HCT116 (cell line): ENCODE data around the gene MED10. TPM values are rescaled to one million over a fixed set of nuclear protein-coding genes. Genes with fewer than 3 reads are reported as not detected.

ENCODE experiments used
- ATAC-seq: fragments of 200-7000 bp; cut with Tn5 transposase; 2 replicates; pipeline ENCODE4 v1.9.1; 2020; ENCODE audit warnings: mild to moderate bottlenecking, moderate library complexity
- BruUV-seq: library from RNA; stranded (reverse); fragments of 400-500 nt; replicated peaks from 2 replicates; lab custom pipeline; 2021; lab: Mats Ljungman, UMichigan
- CTCF ChIA-PET: fragments of 300-600 bp; sonication (Branson Sonifier 250); formaldehyde crosslinking; loops from one replicate; lab custom pipeline; 2021; ENCODE audit warnings: antibody characterized with exemption; lab: Charles Lee
- POLR2A ChIA-PET: fragments of 300-600, 350-600 bp; sonication (Branson Sonifier 250); formaldehyde crosslinking; loops from one replicate; lab custom pipeline; 2021; ENCODE audit warnings: antibody characterized with exemption; lab: Charles Lee
- RAD21 ChIA-PET, 2 experiments: fragments of 300-600 bp; sonication (Branson Sonifier 250); formaldehyde crosslinking; loops; one replicate each; lab custom pipeline; 2023; ENCODE audit warnings: low total read pairs in 2 of 2; ENCODE audit not compliant: uncharacterized antibody in 2 of 2, unreplicated experiment in 2 of 2, low non-redundant PET in 1 of 2; lab: Charles Lee
- DNase-seq: peaks from one replicate; pipeline ENCODE4 v3.0.0-alpha.2; 2010; ENCODE audit warnings: low read depth, low spot score
- H2AFZ ChIP-seq: fragments of 200-600 bp; shearing (Covaris generic), sonication (generic); 2 replicates; pipeline ENCODE4 v1.6.1; 2017; ENCODE audit warnings: low read depth, mixed run types, mixed read lengths, antibody characterized with exemption, low read length; ENCODE audit not compliant: poor library complexity, severe bottlenecking
- H3K27ac ChIP-seq: 2 replicates; pipeline ENCODE4 v1.5.1; 2012; ENCODE audit warnings: low read depth, low read length
- H3K27me3 ChIP-seq: fragments of 200-600 bp; sonication (generic); 2 replicates; pipeline ENCODE4 v1.6.1; 2016; ENCODE audit warnings: mixed run types, low read length, mixed read lengths; ENCODE audit not compliant: insufficient read depth
- H3K36me3 ChIP-seq, 2 experiments: fragments of 200-500 bp in 1 of 2; fragments of 200-600 bp in 1 of 2; sonication (Bioruptor generic) in 1 of 2; sonication (generic) in 1 of 2; 2 replicates each; pipeline versions ENCODE4 v1.5.1 to v1.6.1; 2014 to 2016; ENCODE audit warnings: low read length in 2 of 2, inconsistent platforms in 1 of 2, mixed read lengths in 1 of 2, mixed run types in 1 of 2; ENCODE audit not compliant: insufficient read depth in 2 of 2, control insufficient read depth in 1 of 2
- H3K4me1 ChIP-seq, 2 experiments: fragments of 200-600 bp in 1 of 2; sonication (generic) in 1 of 2; 2 replicates each; pipeline versions ENCODE4 v1.5.1 to v1.6.1; 2012 to 2017; ENCODE audit warnings: low read length in 2 of 2, inconsistent platforms in 1 of 2, mild to moderate bottlenecking in 1 of 2, mixed read lengths in 1 of 2, mixed run types in 1 of 2, moderate library complexity in 1 of 2; ENCODE audit not compliant: insufficient read depth in 2 of 2, control insufficient read depth in 1 of 2
- H3K4me2 ChIP-seq: fragments of 200-600 bp; sonication (generic); 2 replicates; pipeline ENCODE4 v1.6.1; 2017; ENCODE audit warnings: mixed run types, low read length, mixed read lengths
- H3K4me3 ChIP-seq, 2 experiments: fragments of 200-600 bp in 1 of 2; sonication (generic) in 1 of 2; replicated peaks in 1 of 2; 2 replicates each; pipeline ENCODE4 v1.5.1; 2011 to 2016; ENCODE audit warnings: low read length in 2 of 2, control low read depth in 1 of 2, low read depth in 1 of 2, mild to moderate bottlenecking in 1 of 2, mixed read lengths in 1 of 2, mixed run types in 1 of 2
- H3K79me2 ChIP-seq: fragments of 200-600 bp; sonication (generic); 2 replicates; pipeline ENCODE4 v1.6.1; 2017; ENCODE audit warnings: mild to moderate bottlenecking, mixed run types, low read length, moderate library complexity, mixed read lengths; ENCODE audit not compliant: insufficient read depth
- H3K9ac ChIP-seq: fragments of 200-600 bp; sonication (generic); 2 replicates; pipeline ENCODE4 v1.6.1; 2016; ENCODE audit warnings: low read length, mixed read lengths
- H3K9me2 ChIP-seq: fragments of 200-600 bp; sonication (generic), shearing (Covaris generic); 2 replicates; pipeline ENCODE4 v1.6.1; 2017; ENCODE audit warnings: mixed run types, mild to moderate bottlenecking, moderate library complexity; ENCODE audit not compliant: insufficient read depth
- H3K9me3 ChIP-seq, 2 experiments: fragments of 200-500 bp in 1 of 2; fragments of 200-600 bp in 1 of 2; sonication (Bioruptor generic) in 1 of 2; sonication (generic) in 1 of 2; 2 replicates each; pipeline ENCODE4 v1.6.1; 2014 to 2017; ENCODE audit warnings: low read length in 2 of 2, mixed read lengths in 2 of 2, inconsistent platforms in 1 of 2, low read depth in 1 of 2, mild to moderate bottlenecking in 1 of 2, mixed run types in 1 of 2, moderate library complexity in 1 of 2; ENCODE audit not compliant: control insufficient read depth in 1 of 2, insufficient read depth in 1 of 2
- H4K20me1 ChIP-seq: fragments of 200-600 bp; sonication (generic), shearing (Covaris generic); 2 replicates; pipeline ENCODE4 v1.6.1; 2017; ENCODE audit warnings: mixed run types, mild to moderate bottlenecking, moderate library complexity; ENCODE audit not compliant: insufficient read depth
- CEBPB ChIP-seq: IDR thresholded peaks from 2 replicates; pipeline ENCODE4 v1.6.1; 2012; ENCODE audit warnings: low read depth
- JUND ChIP-seq: IDR thresholded peaks from 2 replicates; pipeline ENCODE4 v1.6.1; 2012
- POLR2A ChIP-seq: IDR thresholded peaks from 2 replicates; pipeline ENCODE4 v1.7.0; 2011; ENCODE audit warnings: borderline replicate concordance; ENCODE audit not compliant: insufficient read depth, insufficient read length; ENCODE audit errors: extremely low read depth
- POLR2AphosphoS5 ChIP-seq: IDR thresholded peaks from 2 replicates; pipeline ENCODE4 v1.6.1; 2011; ENCODE audit warnings: mild to moderate bottlenecking, low read depth, low read length, moderate library complexity
- RAD21 ChIP-seq: IDR thresholded peaks from 2 replicates; pipeline ENCODE4 v1.6.1; 2012; ENCODE audit warnings: low read depth, mild to moderate bottlenecking
- SIN3A ChIP-seq: IDR thresholded peaks from 2 replicates; pipeline ENCODE4 v1.6.1; 2012; ENCODE audit warnings: low read depth
- SP1 ChIP-seq: IDR thresholded peaks from 2 replicates; pipeline ENCODE4 v1.6.1; 2012; ENCODE audit warnings: low read depth
- TCF7L2 ChIP-seq: IDR thresholded peaks from 2 replicates; pipeline ENCODE4 v1.7.0; 2011; ENCODE audit warnings: borderline replicate concordance, inconsistent platforms; ENCODE audit not compliant: insufficient read depth, insufficient read length; ENCODE audit errors: extremely low read depth
- ZFX ChIP-seq: fragments of 450-650 bp; IDR thresholded peaks from 2 replicates; pipeline ENCODE4 v1.6.1; 2017
- ZNF274 ChIP-seq: fragments of 200-500 bp; sonication (Bioruptor generic); IDR thresholded peaks from 2 replicates; pipeline ENCODE4 v1.6.1; 2014; ENCODE audit warnings: mild to moderate bottlenecking, low read depth, low read length, inconsistent platforms
- intact Hi-C: fragments of 100-400 bp; cut with micrococcal nuclease; formaldehyde crosslinking; loops from 2 replicates; pipeline ENCODE4 v1.10.0; 2022
- total RNA-seq: library from RNA; stranded (reverse); gene quantifications from one replicate; pipeline ENCODE4 v1.2.1, GENCODE V29; 2021; ENCODE audit not compliant: unreplicated experiment
- TF ChIP-seq, protein P1 (sequence below): IDR thresholded peaks from 2 replicates; pipeline ENCODE4 v1.6.1; 2012
- TF ChIP-seq, protein P2 (sequence below), 3 experiments: fragments of 200-600 bp in 1 of 3; sonication (generic) in 1 of 3; IDR thresholded peaks in 2 of 3; conservative IDR thresholded peaks in 1 of 3; 2 replicates each; pipeline ENCODE4 v1.5.1; 2012 to 2017; ENCODE audit warnings: low read depth in 2 of 3, low read length in 2 of 3, antibody characterized with exemption in 1 of 3, borderline replicate concordance in 1 of 3, control low read depth in 1 of 3, mild to moderate bottlenecking in 1 of 3, mixed read lengths in 1 of 3, mixed run types in 1 of 3, moderate library complexity in 1 of 3; ENCODE audit not compliant: insufficient read depth in 1 of 3
- TF ChIP-seq, protein P3 (sequence below): IDR thresholded peaks from 2 replicates; pipeline ENCODE4 v1.6.1; 2011; ENCODE audit warnings: mild to moderate bottlenecking, low read length, moderate library complexity; ENCODE audit not compliant: insufficient replicate concordance; ENCODE audit errors: extremely low read depth

Gene MED10
- total RNA-seq, 1 experiment from 2014 or later = 35.0 TPM

DNA sequence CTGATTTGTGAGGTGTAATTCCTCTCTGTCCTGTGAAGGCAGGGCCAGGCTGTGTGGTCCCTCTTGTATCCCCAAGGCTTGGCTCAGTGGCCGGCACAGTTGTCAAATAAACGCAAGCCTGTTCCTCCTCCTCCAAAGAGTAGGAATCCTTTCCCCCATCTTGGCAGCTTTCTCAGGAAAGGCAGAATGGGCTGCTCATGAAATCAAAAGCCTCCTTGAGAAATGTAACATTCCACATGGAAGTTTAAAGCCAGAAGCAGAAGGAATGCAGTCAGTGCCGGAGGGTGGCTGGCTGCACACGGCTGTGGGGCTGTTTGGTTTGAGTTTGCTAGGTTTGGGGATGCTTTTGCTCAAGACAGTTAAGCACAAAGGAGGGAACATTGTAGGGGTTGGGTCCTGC lies 34.5 kb upstream of the MED10 start (continued):
- TF ChIP-seq, protein P1, sequence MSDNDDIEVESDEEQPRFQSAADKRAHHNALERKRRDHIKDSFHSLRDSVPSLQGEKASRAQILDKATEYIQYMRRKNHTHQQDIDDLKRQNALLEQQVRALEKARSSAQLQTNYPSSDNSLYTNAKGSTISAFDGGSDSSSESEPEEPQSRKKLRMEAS = no peak
- no peak for TF ChIP-seq POLR2A
- no peak for TF ChIP-seq POLR2AphosphoS5
- TF ChIP-seq, all 23 proteins: peak for 0

DNA sequence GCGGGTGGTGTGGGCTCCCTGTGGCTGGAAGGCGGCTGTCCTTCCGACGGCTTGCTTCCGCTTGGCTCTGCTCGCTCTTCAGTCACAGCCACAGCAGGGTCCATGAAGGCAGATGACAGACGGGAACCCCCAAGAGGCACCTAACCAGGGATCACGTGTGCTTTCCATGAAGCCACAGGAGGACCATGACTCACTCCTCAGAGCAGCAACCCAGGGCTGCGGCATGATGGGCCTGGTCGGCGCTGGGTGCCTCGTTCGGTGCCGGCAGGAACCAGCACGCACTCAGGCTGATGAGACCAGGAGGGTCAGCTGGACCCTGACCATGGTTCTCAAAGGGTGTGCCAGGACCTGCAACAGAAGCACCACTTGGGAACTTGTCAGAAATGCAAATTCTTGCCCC lies 32.8 kb upstream of the MED10 start:
- intact Hi-C loops = no loop called here
- ATAC-seq = no peak

DNA sequence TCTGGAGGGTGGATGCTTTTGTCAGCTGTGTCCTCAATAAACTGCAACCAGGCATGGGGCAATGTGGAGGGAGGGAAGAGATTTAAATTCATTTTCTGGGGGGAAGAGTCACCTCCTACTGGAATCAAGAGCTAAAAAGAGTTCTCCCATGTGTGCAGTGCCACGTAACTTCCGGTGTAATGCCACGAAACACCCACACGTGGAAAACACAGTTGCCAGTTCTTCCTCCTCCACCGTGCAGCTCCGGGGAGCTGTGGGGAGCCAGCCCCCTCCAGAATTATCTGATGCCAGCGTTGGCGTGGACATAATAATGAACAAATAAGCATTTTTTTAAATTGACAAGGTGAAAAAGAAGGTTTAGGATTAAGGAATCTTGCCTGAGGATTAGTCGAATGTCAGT lies 32.1 kb upstream of the MED10 start:
- intact Hi-C loops = no loop called here
- Histone ChIP-seq H3K79me2 (no peaks in the 10 kb centered on the region), H3K9ac (no peak overlapping the region), H3K36me3 (no peaks in the 10 kb centered on the region), H2AFZ (no peak overlapping the region), H3K4me3 (no peak overlapping the region), H4K20me1 (no peaks in the 10 kb centered on the region), H3K4me1 (no peaks in the 10 kb centered on the region), H3K27ac (no peak overlapping the region), H3K27me3 (peaks cover 40% of the 10 kb centered on the region), H3K9me2 (no peaks in the 10 kb centered on the region), H3K9me3 (no peaks in the 10 kb centered on the region), H3K4me2 (no peak overlapping the region)
- DNase-seq (no peak), ATAC-seq (no peak)
- RAD21 ChIA-PET = no interaction called here
- no TSS peak for BruUV-seq
- POLR2A ChIA-PET = no interaction called here
- CTCF ChIA-PET = no interaction called here
- TF ChIP-seq JUND (no peak), ZNF274 (no peak), CEBPB (no peak), SIN3A (no peak), ZFX (no peak)
- TF ChIP-seq, protein P2, sequence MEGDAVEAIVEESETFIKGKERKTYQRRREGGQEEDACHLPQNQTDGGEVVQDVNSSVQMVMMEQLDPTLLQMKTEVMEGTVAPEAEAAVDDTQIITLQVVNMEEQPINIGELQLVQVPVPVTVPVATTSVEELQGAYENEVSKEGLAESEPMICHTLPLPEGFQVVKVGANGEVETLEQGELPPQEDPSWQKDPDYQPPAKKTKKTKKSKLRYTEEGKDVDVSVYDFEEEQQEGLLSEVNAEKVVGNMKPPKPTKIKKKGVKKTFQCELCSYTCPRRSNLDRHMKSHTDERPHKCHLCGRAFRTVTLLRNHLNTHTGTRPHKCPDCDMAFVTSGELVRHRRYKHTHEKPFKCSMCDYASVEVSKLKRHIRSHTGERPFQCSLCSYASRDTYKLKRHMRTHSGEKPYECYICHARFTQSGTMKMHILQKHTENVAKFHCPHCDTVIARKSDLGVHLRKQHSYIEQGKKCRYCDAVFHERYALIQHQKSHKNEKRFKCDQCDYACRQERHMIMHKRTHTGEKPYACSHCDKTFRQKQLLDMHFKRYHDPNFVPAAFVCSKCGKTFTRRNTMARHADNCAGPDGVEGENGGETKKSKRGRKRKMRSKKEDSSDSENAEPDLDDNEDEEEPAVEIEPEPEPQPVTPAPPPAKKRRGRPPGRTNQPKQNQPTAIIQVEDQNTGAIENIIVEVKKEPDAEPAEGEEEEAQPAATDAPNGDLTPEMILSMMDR (IDR thresholded peaks at IDR 0.05 in 2 of 3, conservative IDR thresholded peaks at IDR 0.05 in 1 of 3; ENCODE audit: borderline replicate concordance in 1 of 3, insufficient read depth in 1 of 3, low read depth in 2 of 3, low read length in 2 of 3) = no peak
- TF ChIP-seq, protein P3, sequence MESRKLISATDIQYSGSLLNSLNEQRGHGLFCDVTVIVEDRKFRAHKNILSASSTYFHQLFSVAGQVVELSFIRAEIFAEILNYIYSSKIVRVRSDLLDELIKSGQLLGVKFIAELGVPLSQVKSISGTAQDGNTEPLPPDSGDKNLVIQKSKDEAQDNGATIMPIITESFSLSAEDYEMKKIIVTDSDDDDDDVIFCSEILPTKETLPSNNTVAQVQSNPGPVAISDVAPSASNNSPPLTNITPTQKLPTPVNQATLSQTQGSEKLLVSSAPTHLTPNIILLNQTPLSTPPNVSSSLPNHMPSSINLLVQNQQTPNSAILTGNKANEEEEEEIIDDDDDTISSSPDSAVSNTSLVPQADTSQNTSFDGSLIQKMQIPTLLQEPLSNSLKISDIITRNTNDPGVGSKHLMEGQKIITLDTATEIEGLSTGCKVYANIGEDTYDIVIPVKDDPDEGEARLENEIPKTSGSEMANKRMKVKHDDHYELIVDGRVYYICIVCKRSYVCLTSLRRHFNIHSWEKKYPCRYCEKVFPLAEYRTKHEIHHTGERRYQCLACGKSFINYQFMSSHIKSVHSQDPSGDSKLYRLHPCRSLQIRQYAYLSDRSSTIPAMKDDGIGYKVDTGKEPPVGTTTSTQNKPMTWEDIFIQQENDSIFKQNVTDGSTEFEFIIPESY = no peak

More for the DNA sequence above, 32.8 kb upstream of the MED10 start:
- Histone ChIP-seq H3K9me2 (no peaks in the 10 kb centered on the region), H2AFZ (no peak overlapping the region), H3K27ac (no peak overlapping the region), H3K36me3 (no peaks in the 10 kb centered on the region), H3K4me3 (no peak overlapping the region), H3K4me2 (no peak overlapping the region), H3K27me3 (peaks cover 46% of the 10 kb centered on the region), H4K20me1 (no peaks in the 10 kb centered on the region), H3K9ac (no peak overlapping the region), H3K9me3 (no peaks in the 10 kb centered on the region), H3K4me1 (no peaks in the 10 kb centered on the region), H3K79me2 (no peaks in the 10 kb centered on the region)
- RAD21 ChIA-PET = no interaction called here
- POLR2A ChIA-PET = no interaction called here
- DNase-seq = no peak
- no TSS peak for BruUV-seq
- CTCF ChIA-PET = no interaction called here
- TF ChIP-seq RAD21 (no peak), POLR2A (no peak), SIN3A (no peak), CEBPB (no peak), SP1 (no peak), TCF7L2 (no peak), ZFX (no peak)
- TF ChIP-seq, protein P1 = no peak
